ENCODE results near the gene TMEM156.
"Not testable (repeated sequence)": the region's sequence is repeated elsewhere in the genome, so short reads cannot be mapped to it uniquely, and the experiment has no call there.

TMEM156 gene

GRCh38 chr4:38993683-38994082 lies 38.5 kb downstream of the TMEM156 start:
- no peak for DNase-seq (ENCODE audit: low read depth)

- DNase-seq (ENCODE audit: low read depth): no peak
Observed at GRCh38 chr4:38990241-38990640, 42.0 kb downstream of the TMEM156 start.

GRCh38 chr4:38989487-38989886 lies 42.7 kb downstream of the TMEM156 start:
- no peak for DNase-seq (ENCODE audit: low read depth)

- not testable (repeated sequence) for DNase-seq (ENCODE audit: low read depth)
Observed at GRCh38 chr4:38988353-38988752, 43.9 kb downstream of the TMEM156 start.

GRCh38 chr4:38987491-38987890 lies 44.7 kb downstream of the TMEM156 start:
- DNase-seq (ENCODE audit: low read depth): no peak

GRCh38 chr4:38985410-38986100 lies 46.7 kb downstream of the TMEM156 start:
- DNase-seq (ENCODE audit: low read depth): no peak

- no peak for DNase-seq (ENCODE audit: low read depth)
Observed at GRCh38 chr4:38983787-38984598, 48.2 kb downstream of the TMEM156 start.

- DNase-seq (ENCODE audit: low read depth): no peak
Observed at GRCh38 chr4:38983291-38983690, 48.9 kb downstream of the TMEM156 start.

GRCh38 chr4:38982361-38983095 lies 49.7 kb downstream of the TMEM156 start:
- DNase-seq (ENCODE audit: low read depth): no peak

GRCh38 chr4:38980903-38981676 lies 51.1 kb downstream of the TMEM156 start:
- DNase-seq (ENCODE audit: low read depth): no peak

GRCh38 chr4:38979511-38980230 lies 52.5 kb downstream of the TMEM156 start:
- DNase-seq (ENCODE audit: low read depth): no peak

GRCh38 chr4:38979081-38979480 lies 53.1 kb downstream of the TMEM156 start:
- no peak for DNase-seq (ENCODE audit: low read depth)

GRCh38 chr4:38976308-38976707 lies 55.9 kb downstream of the TMEM156 start:
- no peak for DNase-seq (ENCODE audit: low read depth)

GRCh38 chr4:38968668-38969067 lies 63.5 kb downstream of the TMEM156 start:
- no peak for DNase-seq (ENCODE audit: low read depth)

- peak; percentile 78 for DNase-seq (ENCODE audit: low read depth)
Observed at GRCh38 chr4:38967260-38968095, 64.7 kb downstream of the TMEM156 start.

GRCh38 chr4:38965866-38966265 lies 66.3 kb downstream of the TMEM156 start:
- DNase-seq (ENCODE audit: low read depth): no peak

GRCh38 chr4:38964942-38965775 lies 67.0 kb downstream of the TMEM156 start:
- no peak for DNase-seq (ENCODE audit: low read depth)

GRCh38 chr4:38959248-38959647 lies 73.0 kb downstream of the TMEM156 start:
- not testable (repeated sequence) for DNase-seq (ENCODE audit: low read depth)

- no peak for DNase-seq (ENCODE audit: low read depth)
Observed at GRCh38 chr4:38958453-38959190, 73.6 kb downstream of the TMEM156 start.

Measured in HS-5 (cell line).